Measurements from ENCODE around the gene IFT43. TPM values are rescaled to one million over a fixed set of nuclear protein-coding genes. Genes with fewer than 3 reads are reported as not detected.

IFT43 gene
- total and polyA plus RNA-seq, 9 of the 15 experiments (the other 6 are each of a cell fraction or from before 2014, with no cell fraction given) = 4.9 to 12.8 (median 8.0) TPM

GRCh38 chr14:76121089-76121748, 135.7 kb downstream of the IFT43 start (continued):
- TF ChIP-seq NFE2L1 (tag; IDR thresholded peaks at IDR 0.05; ENCODE audit: borderline replicate concordance, low read depth) (no peak), U2AF2 (optimal IDR thresholded peaks at IDR 0.05; ENCODE audit: low read depth, low read length) (no peak), ZNF12 (CRISPR knock-in tag; IDR thresholded peaks at IDR 0.05) (no peak), CBFB (CRISPR knock-in tag; IDR thresholded peaks at IDR 0.05) (no peak), ZNF24 (IDR thresholded peaks at IDR 0.05) (no peak), KDM5B (IDR thresholded peaks at IDR 0.05; ENCODE audit: insufficient replicate concordance, low read depth, low read length) (no peak), NEUROD1 (IDR thresholded peaks at IDR 0.05; ENCODE audit: borderline replicate concordance, low read depth, low read length, partially characterized antibody) (no peak), ZNF57 (CRISPR knock-in tag; IDR thresholded peaks at IDR 0.05) (no peak), ADNP (tag; IDR thresholded peaks at IDR 0.05) (no peak), FOS (IDR thresholded peaks at IDR 0.05; ENCODE audit: extremely low read depth, insufficient read length) (no peak)

- no peaks in the 10 kb centered on the region for H3K9me1 ChIP-seq (ENCODE audit: control insufficient read depth, insufficient read depth, low read length)
- WGBS (ENCODE audit: insufficient coverage, low coverage, missing lambda C conversion rate) = 7% methylated on average over 7 of the region's 10 CpGs
- ChIA-PET CTCF (ENCODE audit: low intra/inter-chr PET ratio) (no interaction called here), POLR2A (interaction anchor here (0.6 kb wide), 1 partner anchor 572 kb away, joined by 3 read pairs; no protein-coding TSS in a partner anchor)
- no TSS peak for BruUV-seq (replicated peaks)
- H3K79me2 ChIP-seq (ENCODE audit: control insufficient read depth, insufficient read depth, low read length) = no peaks in the 10 kb centered on the region
- ATAC-seq = no peak
- H3K9me3 ChIP-seq (replicated peaks; ENCODE audit: control insufficient read depth, insufficient read depth, low read depth, low read length) = no peaks in the 10 kb centered on the region
- no peaks in the 10 kb centered on the region; a peak in 1 of 5 replicates for H3K4me1 ChIP-seq (replicated peaks in 1 of 2; ENCODE audit: control insufficient read depth in 2 of 2, insufficient read depth in 2 of 2, low read length in 2 of 2)
- H2AFZ ChIP-seq (ENCODE audit: low read depth, low read length) = no peak overlapping the region
- no peak for FAIRE-seq
- intact Hi-C loops (cut with micrococcal nuclease) = no loop called here
- no peak overlapping the region for H3K27ac ChIP-seq (ENCODE audit: extremely low read depth, low read depth, low read length)
- no peak overlapping the region for H3K4me2 ChIP-seq (ENCODE audit: insufficient read depth, low read length)
- no peaks in the 10 kb centered on the region; the same call in 1 of the 2 replicates for H4K20me1 ChIP-seq (replicated peaks; ENCODE audit: control insufficient read depth, insufficient read depth, low read length)
- no peaks in the 10 kb centered on the region for H3K36me3 ChIP-seq (ENCODE audit: control insufficient read depth, insufficient read depth, low read length)
- H3K9ac ChIP-seq (ENCODE audit: insufficient read depth in 1 of 2, low read depth in 2 of 2, low read length in 2 of 2) = no peak overlapping the region
- in situ Hi-C loops (cut with MboI) = no loop called here
- no peak for DNase-seq (ENCODE audit: extremely low read depth in 1 of 4, low spot score in 3 of 4)
- H3K27me3 ChIP-seq (ENCODE audit: control insufficient read depth in 2 of 2, insufficient read depth in 2 of 2, low read length in 2 of 2) = peaks cover 5 to 17% of the 10 kb centered on the region in 2 experiments; a peak in 2 of 5 replicates
- H3K4me3 ChIP-seq = no peak overlapping the region
- TF ChIP-seq IFI16 (CRISPR knock-in tag; IDR thresholded peaks at IDR 0.05) = no peak
- TF ChIP-seq HES1 (IDR thresholded peaks at IDR 0.05; ENCODE audit: low read depth) = no peak
- TF ChIP-seq ZNF444 (CRISPR knock-in tag; IDR thresholded peaks at IDR 0.05) = no peak
- TF ChIP-seq PRMT5 (CRISPR knock-in tag; IDR thresholded peaks at IDR 0.05) = no peak
- TF ChIP-seq CCNT2 (IDR thresholded peaks at IDR 0.05; ENCODE audit: borderline replicate concordance, extremely low read depth, insufficient read length, low read depth, low read length) = no peak
- no peak for TF ChIP-seq ZBTB17 (CRISPR knock-in tag; IDR thresholded peaks at IDR 0.05)
- TF ChIP-seq POLR2AphosphoS5 (IDR thresholded peaks at IDR 0.05; ENCODE audit: control insufficient read depth, insufficient read depth, low read depth, low read length) = no peak
- no peak for TF ChIP-seq ZSCAN29 (IDR thresholded peaks at IDR 0.05)
- TF ChIP-seq OTX1 (CRISPR knock-in tag; IDR thresholded peaks at IDR 0.05) = no peak
- no peak for TF ChIP-seq RFX1 (IDR thresholded peaks at IDR 0.05)
- TF ChIP-seq NFYB (IDR thresholded peaks at IDR 0.05; ENCODE audit: extremely low read depth, insufficient read length) = no peak
- no peak for TF ChIP-seq TAF9B (IDR thresholded peaks at IDR 0.05; ENCODE audit: partially characterized antibody)
- no peak for TF ChIP-seq GTF2F1 (IDR thresholded peaks at IDR 0.05; ENCODE audit: low read depth, low read length)
Observed at GRCh38 chr14:76123426-76124225, 138.1 kb downstream of the IFT43 start.

Measured in K562 (cell line).